B cell (primary cell): ENCODE measurements around the gene GALNT17. TPM values are rescaled to one million over a fixed set of nuclear protein-coding genes. Genes with fewer than 3 reads are reported as not detected.

Source experiments
- ATAC-seq: fragments of 200-7000 bp; cut with Tn5 transposase; one replicate; pipeline ENCODE4 v1.10.0; 2021; ENCODE audit warnings: low read depth, mild to moderate bottlenecking, moderate number of reproducible peaks, moderate library complexity
- CTCF ChIA-PET: fragments of 350-600 bp; sonication (Branson Sonifier 250); formaldehyde crosslinking; loops from one replicate; lab custom pipeline; 2021; ENCODE audit warnings: antibody characterized with exemption, inconsistent platforms; lab: Charles Lee
- POLR2A ChIA-PET: fragments of 350-600 bp; sonication (Branson Sonifier 250); formaldehyde crosslinking; loops from one replicate; lab custom pipeline; 2021; ENCODE audit warnings: antibody characterized with exemption; lab: Charles Lee
- DNase-seq: peaks from one replicate; pipeline ENCODE4 v3.0.0; 2013
- H2AFZ ChIP-seq: 2 replicates; pipeline ENCODE4 v1.6.1; 2012; ENCODE audit warnings: mild to moderate bottlenecking, low read depth, low read length; ENCODE audit not compliant: insufficient read depth, poor library complexity, severe bottlenecking
- H3K27ac ChIP-seq, 2 donors: 1 replicate in 1 of 2; 2 replicates in 1 of 2; pipeline ENCODE4 v1.5.1; 2012 to 2013; ENCODE audit warnings: low read length in 2 of 2, mild to moderate bottlenecking in 2 of 2, moderate library complexity in 1 of 2
- H3K27me3 ChIP-seq, 4 experiments: fragments of 200-600 bp in 1 of 4; sonication (generic) in 1 of 4; replicated peaks in 1 of 4; 1 replicate in 2 of 4; 2 replicates in 2 of 4; pipeline versions ENCODE4 v1.6.1 to v1.7.0; 2013 to 2016; ENCODE audit warnings: low read length in 3 of 4, mild to moderate bottlenecking in 2 of 4, mixed read lengths in 1 of 4, moderate library complexity in 1 of 4; ENCODE audit not compliant: insufficient read depth in 4 of 4, control insufficient read depth in 3 of 4; ENCODE audit errors: control extremely low read depth in 1 of 4
- H3K36me3 ChIP-seq, 2 experiments: replicated peaks in 1 of 2; 1 replicate in 1 of 2; 2 replicates in 1 of 2; pipeline versions ENCODE4 v1.6.1 to v1.7.1; 2013; ENCODE audit warnings: low read length in 1 of 2; ENCODE audit not compliant: insufficient read depth in 2 of 2, control insufficient read depth in 1 of 2; ENCODE audit errors: control extremely low read depth in 1 of 2, extremely low read depth in 1 of 2
- H3K4me1 ChIP-seq, 2 donors: fragments of 200-600 bp in 1 of 2; sonication (generic) in 1 of 2; 1 replicate in 1 of 2; 2 replicates in 1 of 2; pipeline versions ENCODE4 v1.5.1 to v1.6.1; 2013 to 2017; ENCODE audit warnings: low read length in 2 of 2; ENCODE audit not compliant: control insufficient read depth in 2 of 2, insufficient read depth in 2 of 2
- H3K4me2 ChIP-seq: replicated peaks from 2 replicates; pipeline ENCODE3; 2012; ENCODE audit warnings: mild to moderate bottlenecking, low read depth, low read length; ENCODE audit not compliant: poor library complexity, severe bottlenecking
- H3K4me3 ChIP-seq, 5 experiments: fragments of 200-600 bp in 1 of 5; sonication (generic) in 1 of 5; 1 replicate in 3 of 5; 2 replicates in 2 of 5; pipeline versions ENCODE4 v1.5.1 to v1.7.0; 2011 to 2016; ENCODE audit warnings: low read length in 4 of 5, mild to moderate bottlenecking in 4 of 5, low read depth in 2 of 5, control low read depth in 1 of 5, moderate library complexity in 1 of 5; ENCODE audit not compliant: insufficient read depth in 1 of 5; ENCODE audit errors: control extremely low read depth in 1 of 5, extremely low read depth in 1 of 5
- H3K79me2 ChIP-seq: fragments of 200-600 bp; sonication (generic); one replicate; pipeline ENCODE4 v1.6.0; 2016; ENCODE audit warnings: low read length; ENCODE audit not compliant: control insufficient read depth, insufficient read depth
- H3K9ac ChIP-seq: fragments of 200-600 bp; sonication (generic); 2 replicates; pipeline ENCODE4 v1.6.1; 2017; ENCODE audit warnings: mild to moderate bottlenecking, low read length, moderate library complexity
- H3K9me3 ChIP-seq, 3 donors: one replicate each; pipeline versions ENCODE4 v1.6.1 to v1.7.1; 2013; ENCODE audit warnings: low read length in 2 of 3; ENCODE audit not compliant: control insufficient read depth in 2 of 3, insufficient read depth in 1 of 3; ENCODE audit errors: control extremely low read depth in 1 of 3
- H4K20me1 ChIP-seq: 2 replicates; pipeline ENCODE4 v1.6.0; 2012; ENCODE audit warnings: mild to moderate bottlenecking, low read length; ENCODE audit not compliant: insufficient read depth, control insufficient read depth, poor library complexity, severe bottlenecking
- H3K27ac Mint-ChIP-seq: one replicate; pipeline ENCODE4 v1.8.0; 2021; ENCODE audit warnings: mixed read lengths
- H3K27me3 Mint-ChIP-seq: one replicate; pipeline ENCODE4 v1.8.0; 2021; ENCODE audit warnings: mixed read lengths
- H3K4me1 Mint-ChIP-seq: one replicate; pipeline ENCODE4 v1.8.0; 2021; ENCODE audit warnings: mixed read lengths
- H3K4me3 Mint-ChIP-seq: one replicate; pipeline ENCODE4 v1.8.0; 2021; ENCODE audit warnings: mixed read lengths
- H3K9me3 Mint-ChIP-seq: one replicate; pipeline ENCODE4 v1.8.0; 2022; ENCODE audit warnings: mixed read lengths; ENCODE audit not compliant: insufficient read depth
- EZH2 ChIP-seq: IDR thresholded peaks from 2 replicates; pipeline ENCODE4 v1.6.1; 2012; ENCODE audit warnings: borderline replicate concordance, low read depth, mild to moderate bottlenecking, moderate library complexity, low read length; ENCODE audit not compliant: insufficient read depth, poor library complexity, severe bottlenecking
- WGBS: methylation state at CpG from one replicate; pipeline ENCODE4 v1.1.5; 2013; ENCODE audit warnings: missing lambda C conversion rate; ENCODE audit not compliant: insufficient coverage; 5-methylcytosine and 5-hydroxymethylcytosine counted together
- intact Hi-C: fragments of 100-400 bp; cut with micrococcal nuclease; formaldehyde crosslinking; loops from one replicate; pipeline ENCODE4 v1.10.0; 2022
- polyA plus RNA-seq: library from polyadenylated mRNA; depleted of rRNA; stranded (reverse); fragments of >200 nt; gene quantifications from 2 replicates; pipeline ENCODE4 v1.2.3, GENCODE V29; 2012
- total RNA-seq, 2 donors: library from RNA; stranded (reverse); fragments of 120-200 nt in 1 of 2; gene quantifications; 1 replicate in 1 of 2; 2 replicates in 1 of 2; pipeline versions ENCODE4 v1.2.3 to v1.2.4, GENCODE V29; 2013 to 2022
- TF ChIP-seq, protein P1 (sequence below): fragments of 200-600 bp; IDR thresholded peaks from one replicate; pipeline ENCODE4 v1.8.0; 2022; ENCODE audit warnings: antibody characterized with exemption, mild to moderate bottlenecking

The GALNT17 gene
- total and polyA plus RNA-seq, 2 donors (not counting 1 experiment from before 2014, with no cell fraction given): not detected

DNA sequence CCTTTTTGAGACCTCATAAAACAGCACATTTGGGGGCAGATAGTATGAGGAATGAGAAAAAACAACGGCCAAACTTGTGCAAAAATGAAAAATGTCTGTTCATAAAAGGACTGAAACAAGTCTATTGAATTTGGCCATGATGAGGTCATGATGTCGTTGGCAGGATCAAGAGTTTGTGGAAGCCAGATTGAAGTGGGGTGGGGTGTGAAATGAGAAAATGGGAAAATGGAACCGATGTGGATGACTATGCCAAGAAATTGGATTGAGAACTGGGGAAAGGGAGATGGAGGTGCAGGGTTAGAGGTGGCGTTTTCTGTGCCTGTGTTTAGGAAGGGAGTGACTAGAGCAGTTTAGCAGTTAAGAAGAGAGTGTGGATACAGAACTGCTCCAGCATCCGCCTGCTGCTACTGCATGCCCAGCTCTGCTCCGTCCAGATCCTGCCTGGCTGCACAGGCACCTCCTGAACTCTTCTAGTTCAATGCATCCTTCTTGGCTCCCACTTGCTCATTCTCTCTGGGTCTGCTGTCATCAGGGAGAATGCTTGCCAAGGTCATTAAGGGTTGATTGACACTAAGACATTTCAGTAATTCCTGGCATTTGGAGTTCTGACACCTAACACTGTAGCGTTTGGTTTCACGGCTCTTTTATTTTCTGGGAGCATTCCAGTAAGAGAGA lies 111.9 kb downstream of the GALNT17 start:
- H3K9me3 ChIP-seq: peaks cover 0 to 6% (median 0%) of the 10 kb centered on the region in 3 donors

DNA sequence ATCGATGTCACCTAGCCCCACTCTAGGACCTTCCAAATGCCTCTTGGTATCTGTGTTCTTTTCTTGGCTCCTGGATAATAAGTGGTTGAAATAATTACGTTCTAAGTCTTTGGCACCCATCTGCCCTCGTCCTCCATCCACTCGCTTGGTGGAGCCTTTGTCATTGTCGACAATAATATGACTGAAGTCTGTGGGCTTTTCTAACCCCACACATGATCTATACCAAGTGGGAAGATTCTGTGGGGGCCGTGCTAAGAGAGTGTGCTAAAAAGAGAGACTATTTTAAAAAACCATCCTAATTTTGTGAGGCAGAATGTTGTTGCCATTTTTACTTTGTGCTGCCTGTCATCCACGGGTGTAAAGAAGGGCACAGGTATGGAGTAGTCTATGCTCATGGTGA lies 113.1 kb downstream of the GALNT17 start:
- WGBS: 100% methylated on average over 1 of the region's 7 CpGs
- H3K27ac Mint-ChIP-seq: no peak overlapping the region
- H3K4me1 Mint-ChIP-seq: no peaks in the 10 kb centered on the region
- H3K4me2 ChIP-seq: no peak overlapping the region
- CTCF ChIA-PET: no interaction called here
- H3K79me2 ChIP-seq: no peaks in the 10 kb centered on the region
- no peaks in the 10 kb centered on the region for H3K27me3 ChIP-seq
- H3K4me1 ChIP-seq: no peaks in the 10 kb centered on the region
- no peak overlapping the region for H3K4me3 Mint-ChIP-seq
- H3K9me3 Mint-ChIP-seq: peaks cover 3% of the 10 kb centered on the region
- H4K20me1 ChIP-seq: no peaks in the 10 kb centered on the region
- H3K9me3 ChIP-seq: peaks cover 0 to 3% (median 0%) of the 10 kb centered on the region in 3 donors
- no peak overlapping the region for H2AFZ ChIP-seq
- no peak overlapping the region for H3K9ac ChIP-seq
- POLR2A ChIA-PET: no interaction called here
- no peak overlapping the region for H3K27ac ChIP-seq
- no peak overlapping the region for H3K4me3 ChIP-seq
- H3K36me3 ChIP-seq: no peaks in the 10 kb centered on the region
- H3K27me3 Mint-ChIP-seq: no peaks in the 10 kb centered on the region
- intact Hi-C loops: no loop called here
- no peak for ATAC-seq
- DNase-seq: no peak
- TF ChIP-seq, protein P1, sequence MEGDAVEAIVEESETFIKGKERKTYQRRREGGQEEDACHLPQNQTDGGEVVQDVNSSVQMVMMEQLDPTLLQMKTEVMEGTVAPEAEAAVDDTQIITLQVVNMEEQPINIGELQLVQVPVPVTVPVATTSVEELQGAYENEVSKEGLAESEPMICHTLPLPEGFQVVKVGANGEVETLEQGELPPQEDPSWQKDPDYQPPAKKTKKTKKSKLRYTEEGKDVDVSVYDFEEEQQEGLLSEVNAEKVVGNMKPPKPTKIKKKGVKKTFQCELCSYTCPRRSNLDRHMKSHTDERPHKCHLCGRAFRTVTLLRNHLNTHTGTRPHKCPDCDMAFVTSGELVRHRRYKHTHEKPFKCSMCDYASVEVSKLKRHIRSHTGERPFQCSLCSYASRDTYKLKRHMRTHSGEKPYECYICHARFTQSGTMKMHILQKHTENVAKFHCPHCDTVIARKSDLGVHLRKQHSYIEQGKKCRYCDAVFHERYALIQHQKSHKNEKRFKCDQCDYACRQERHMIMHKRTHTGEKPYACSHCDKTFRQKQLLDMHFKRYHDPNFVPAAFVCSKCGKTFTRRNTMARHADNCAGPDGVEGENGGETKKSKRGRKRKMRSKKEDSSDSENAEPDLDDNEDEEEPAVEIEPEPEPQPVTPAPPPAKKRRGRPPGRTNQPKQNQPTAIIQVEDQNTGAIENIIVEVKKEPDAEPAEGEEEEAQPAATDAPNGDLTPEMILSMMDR: no peak
- no peak for TF ChIP-seq EZH2

More for the DNA sequence above, 111.9 kb downstream of the GALNT17 start:
- intact Hi-C loops: no loop called here
- ChIA-PET POLR2A (no interaction called here), CTCF (no interaction called here)
- no peak overlapping the region for H3K4me2 ChIP-seq
- no peaks in the 10 kb centered on the region for H3K4me1 Mint-ChIP-seq
- H3K27ac ChIP-seq: no peak overlapping the region
- H3K27me3 Mint-ChIP-seq: no peaks in the 10 kb centered on the region
- H3K9me3 Mint-ChIP-seq: peaks cover 3% of the 10 kb centered on the region
- H3K79me2 ChIP-seq: no peaks in the 10 kb centered on the region
- no peak for ATAC-seq
- no peak overlapping the region for H3K9ac ChIP-seq
- no peaks in the 10 kb centered on the region for H3K27me3 ChIP-seq
- no peaks in the 10 kb centered on the region for H4K20me1 ChIP-seq
- no peak overlapping the region for H3K4me3 Mint-ChIP-seq
- WGBS: 80% methylated on average over 6 of the region's 8 CpGs
- no peak overlapping the region for H2AFZ ChIP-seq
- TF ChIP-seq EZH2: no peak
- TF ChIP-seq, protein P1: no peak
- H3K27ac Mint-ChIP-seq: no peak overlapping the region
- no peaks in the 10 kb centered on the region for H3K4me1 ChIP-seq
- no peak for DNase-seq
- no peak overlapping the region for H3K4me3 ChIP-seq
- no peaks in the 10 kb centered on the region for H3K36me3 ChIP-seq
